ENCODE measurements around the gene COG5.

- TF ChIP-seq CTCF (IDR thresholded peaks at IDR 0.05), result no peak
- TF ChIP-seq POLR2A (IDR thresholded peaks at IDR 0.05), result no peak
Observed at GRCh38 chr7:107474104-107474521, 89.6 kb downstream of the COG5 start.
